Limb (tissue), 2 donors: ENCODE results near the gene NLRP1.
A peak's percentile ranks its signal among the peaks of the same experiment; 100 is the strongest.

Experiments used
- DNase-seq, 2 donors: peaks; one replicate each; pipeline ENCODE4 v3.0.0-alpha.2; 2016; ENCODE audit errors: extremely low spot score in 2 of 2

The NLRP1 gene

GRCh38 chr17:5557485-5557884 lies 26.8 kb downstream of the NLRP1 start:
- no peak for DNase-seq

- no peak for DNase-seq
Observed at GRCh38 chr17:5555254-5555653, 29.1 kb downstream of the NLRP1 start.

GRCh38 chr17:5553479-5553878 lies 30.8 kb downstream of the NLRP1 start:
- DNase-seq, result no peak

- no peak for DNase-seq
Observed at GRCh38 chr17:5552841-5553240, 31.5 kb downstream of the NLRP1 start.

GRCh38 chr17:5545051-5545987 lies 39.0 kb downstream of the NLRP1 start:
- no peak for DNase-seq

GRCh38 chr17:5544115-5544514 lies 40.2 kb downstream of the NLRP1 start:
- no peak for DNase-seq

- DNase-seq, result no peak
Observed at GRCh38 chr17:5541610-5542202, 42.6 kb downstream of the NLRP1 start.

GRCh38 chr17:5540321-5540720 lies 44.0 kb downstream of the NLRP1 start:
- DNase-seq, result no peak

- DNase-seq, result no peak
Observed at GRCh38 chr17:5539286-5539685, 45.0 kb downstream of the NLRP1 start.

- DNase-seq, result no peak
Observed at GRCh38 chr17:5536866-5537650, 47.3 kb downstream of the NLRP1 start.

GRCh38 chr17:5535436-5535835 lies 48.9 kb downstream of the NLRP1 start:
- no peak for DNase-seq

GRCh38 chr17:5533486-5534315 lies 50.6 kb downstream of the NLRP1 start:
- no peak for DNase-seq

- DNase-seq, result no peak
Observed at GRCh38 chr17:5532581-5532980, 51.7 kb downstream of the NLRP1 start.

- DNase-seq, result no peak
Observed at GRCh38 chr17:5531085-5531418, 53.3 kb downstream of the NLRP1 start.

GRCh38 chr17:5530265-5531084 lies 53.8 kb downstream of the NLRP1 start:
- DNase-seq, result no peak

- DNase-seq, result no peak
Observed at GRCh38 chr17:5527601-5528250, 56.6 kb downstream of the NLRP1 start.

- DNase-seq, result peak; percentile 85 to 86
Observed at GRCh38 chr17:5526821-5527598, 57.3 kb downstream of the NLRP1 start.

GRCh38 chr17:5523249-5523648 lies 61.1 kb downstream of the NLRP1 start:
- no peak for DNase-seq

- DNase-seq, result no peak
Observed at GRCh38 chr17:5522476-5522875, 61.8 kb downstream of the NLRP1 start.
